CD8-positive, alpha-beta memory T cell (primary cell): ENCODE data around the gene HOXA7. TPM values are rescaled to one million over a fixed set of nuclear protein-coding genes. Genes with fewer than 3 reads are reported as not detected.

Experiments used
- CTCF ChIA-PET: fragments of 350-600 bp; sonication (Branson Sonifier 250); formaldehyde crosslinking; loops from one replicate; lab custom pipeline; 2021; ENCODE audit warnings: antibody characterized with exemption; lab: Charles Lee
- POLR2A ChIA-PET: fragments of 350-600 bp; sonication (Branson Sonifier 250); formaldehyde crosslinking; loops from one replicate; lab custom pipeline; 2021; ENCODE audit warnings: antibody characterized with exemption; lab: Charles Lee
- DNase-seq, 5 donors: peaks; one replicate each; pipeline versions ENCODE4 v3.0.0 to v3.0.0-alpha.2; 2020 to 2022; ENCODE audit warnings: mixed read lengths in 1 of 5
- H3K27ac ChIP-seq: one replicate; pipeline ENCODE4 v1.7.0; 2013; ENCODE audit warnings: low read depth, mild to moderate bottlenecking, low read length, moderate library complexity
- H3K27me3 ChIP-seq: 2 replicates; pipeline ENCODE4 v1.7.0; 2013; ENCODE audit warnings: low read length, mild to moderate bottlenecking; ENCODE audit not compliant: insufficient read depth, poor library complexity, severe bottlenecking
- H3K36me3 ChIP-seq: 2 replicates; pipeline ENCODE4 v1.7.0; 2013; ENCODE audit warnings: mild to moderate bottlenecking, low read length, moderate library complexity; ENCODE audit not compliant: insufficient read depth
- H3K4me1 ChIP-seq: 2 replicates; pipeline ENCODE4 v1.7.0; 2013; ENCODE audit warnings: mild to moderate bottlenecking, low read length, moderate library complexity; ENCODE audit not compliant: insufficient read depth
- H3K4me3 ChIP-seq: 2 replicates; pipeline ENCODE4 v1.7.0; 2013; ENCODE audit warnings: mild to moderate bottlenecking, low read length
- H3K9me3 ChIP-seq: 2 replicates; pipeline ENCODE4 v1.7.0; 2013; ENCODE audit warnings: mild to moderate bottlenecking, low read length
- H3K27ac Mint-ChIP-seq, 8 donors: one replicate each; pipeline ENCODE4 v1.8.0; 2020 to 2021; ENCODE audit warnings: mixed read lengths in 8 of 8, mild to moderate bottlenecking in 6 of 8, inconsistent platforms in 3 of 8, moderate library complexity in 3 of 8
- H3K27me3 Mint-ChIP-seq, 2 donors: one replicate each; pipeline ENCODE4 v1.8.0; 2020 to 2021; ENCODE audit warnings: mixed read lengths in 2 of 2, mild to moderate bottlenecking in 1 of 2, moderate library complexity in 1 of 2
- H3K36me3 Mint-ChIP-seq, 3 donors: one replicate each; pipeline ENCODE4 v1.8.0; 2020 to 2021; ENCODE audit warnings: mixed read lengths in 3 of 3, inconsistent platforms in 1 of 3, mild to moderate bottlenecking in 1 of 3
- H3K4me1 Mint-ChIP-seq, 3 donors: one replicate each; pipeline ENCODE4 v1.8.0; 2020 to 2021; ENCODE audit warnings: mixed read lengths in 3 of 3, inconsistent platforms in 1 of 3, mild to moderate bottlenecking in 1 of 3
- H3K4me3 Mint-ChIP-seq, 7 donors: one replicate each; pipeline ENCODE4 v1.8.0; 2020 to 2021; ENCODE audit warnings: mixed read lengths in 7 of 7, mild to moderate bottlenecking in 6 of 7, moderate library complexity in 4 of 7, inconsistent platforms in 2 of 7
- H3K9me3 Mint-ChIP-seq, 5 donors: one replicate each; pipeline ENCODE4 v1.8.0; 2020 to 2022; ENCODE audit warnings: mixed read lengths in 5 of 5, mild to moderate bottlenecking in 3 of 5, moderate library complexity in 2 of 5, inconsistent platforms in 1 of 5
- polyA plus RNA-seq: library from polyadenylated mRNA; unstranded; fragments of 300-500 nt; fragmentation: Illumina TruSeq; gene quantifications from one replicate; pipeline ENCODE4 v1.2.3, GENCODE V29; 2021
- total RNA-seq, 2 experiments: library from RNA; stranded (reverse); gene quantifications; one replicate each; pipeline ENCODE4 v1.2.3, GENCODE V29; 2021

HOXA7 gene
- total and polyA plus RNA-seq, 3 experiments from 2014 or later: not detected

DNA sequence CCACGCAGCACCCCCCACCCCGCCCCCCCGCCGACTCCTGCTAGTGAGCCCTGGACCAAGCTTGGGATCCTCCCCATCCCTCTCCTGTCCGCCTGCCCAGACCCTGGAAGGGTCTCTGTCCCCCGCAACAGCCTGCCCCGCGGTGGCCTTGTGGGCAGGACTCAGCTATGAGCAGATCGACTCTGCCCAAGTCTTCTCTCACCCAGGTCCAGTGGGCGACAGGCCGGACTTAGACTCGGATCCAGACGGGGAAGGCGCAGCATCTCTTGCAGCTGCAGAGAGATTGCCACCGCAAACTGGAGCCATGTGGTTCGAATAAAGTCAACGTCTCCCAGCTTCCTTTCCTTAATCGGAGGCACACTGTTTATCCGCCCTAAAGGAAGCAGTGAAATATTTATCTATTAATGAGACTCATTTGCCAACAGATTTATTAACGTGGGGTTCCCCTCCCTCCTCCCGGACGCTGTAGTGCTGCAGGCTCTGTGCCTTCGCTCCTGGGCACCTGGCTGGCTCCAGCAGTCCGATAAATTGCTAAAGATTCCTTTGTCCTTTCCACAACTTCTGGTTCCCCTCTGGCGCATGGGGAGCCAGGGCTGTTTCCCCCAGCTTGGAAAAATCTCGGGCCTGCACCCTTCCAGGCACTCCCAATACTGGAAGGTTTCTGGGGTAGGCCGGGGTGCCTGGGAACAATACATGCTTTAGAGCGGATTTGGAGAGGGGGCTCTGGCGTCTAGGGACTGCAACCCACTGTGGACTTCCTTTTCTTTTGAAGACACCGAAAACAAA is 634 bp upstream of the HOXA7 start:
- Mint-ChIP-seq H3K4me3 (peak overlapping the region in 6 of 7 donors; percentile 14 to 83 (median 52)), H3K27me3 (peaks cover 84 to 88% of the 10 kb centered on the region in 2 donors), H3K36me3 (peaks cover 0 to 2% (median 0%) of the 10 kb centered on the region in 3 donors), H3K27ac (peak overlapping the region in 4 of 8 donors; percentile 55 to 97 (median 77)), H3K9me3 (peaks cover 0 to 12% (median 0%) of the 10 kb centered on the region in 5 donors), H3K4me1 (peaks cover 40 to 64% (median 54%) of the 10 kb centered on the region in 3 donors)
- CTCF ChIA-PET: interaction anchor here (1.1 to 2.8 kb wide), 7 partner anchors 9 to 1265 kb away, joined by 3 to 9 read pairs (median 4); partner anchors contain the start of gene HOXA9
- Histone ChIP-seq H3K4me3 (no peak overlapping the region), H3K9me3 (no peaks in the 10 kb centered on the region), H3K27me3 (peaks cover 85% of the 10 kb centered on the region), H3K27ac (no peak overlapping the region), H3K4me1 (peaks cover 37% of the 10 kb centered on the region), H3K36me3 (no peaks in the 10 kb centered on the region)
- POLR2A ChIA-PET: no interaction called here
- no peak for DNase-seq

DNA sequence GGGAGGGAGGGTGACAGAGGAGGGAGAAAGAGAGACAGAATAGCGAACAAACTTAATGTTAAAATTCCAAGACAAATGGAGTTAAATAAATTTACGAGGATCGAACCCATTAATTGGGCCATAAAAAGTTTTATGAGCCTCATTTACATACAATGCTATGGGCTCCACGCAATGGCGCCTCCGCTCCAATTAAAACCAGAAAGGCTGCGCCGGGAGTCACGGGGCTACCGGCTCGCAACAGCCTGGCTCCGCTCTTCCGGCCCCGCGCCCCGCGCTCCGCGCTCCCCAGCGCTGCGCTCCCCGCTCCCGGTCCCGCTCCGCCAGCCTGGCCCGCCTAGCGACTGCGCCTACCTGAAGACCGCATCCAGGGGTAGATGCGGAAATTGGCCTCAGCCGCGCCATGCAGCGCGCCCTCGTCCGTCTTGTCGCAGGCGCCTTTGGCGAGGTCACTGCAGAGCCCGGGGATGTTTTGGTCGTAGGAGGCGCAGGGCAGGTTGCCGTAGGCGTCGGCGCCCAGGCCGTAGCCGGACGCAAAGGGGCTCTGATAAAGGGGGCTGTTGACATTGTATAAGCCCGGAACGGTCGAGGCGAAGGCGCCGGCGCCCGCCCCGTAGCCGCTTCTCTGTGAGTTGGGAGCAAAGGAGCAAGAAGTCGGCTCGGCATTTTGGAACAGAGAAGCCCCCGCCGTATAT is 513 bp downstream of the HOXA7 start:
- Histone ChIP-seq H3K4me3 (no peak overlapping the region), H3K27ac (no peak overlapping the region), H3K9me3 (no peaks in the 10 kb centered on the region), H3K36me3 (no peaks in the 10 kb centered on the region), H3K27me3 (peaks cover 88% of the 10 kb centered on the region), H3K4me1 (peaks cover 48% of the 10 kb centered on the region)
- H3K9me3 Mint-ChIP-seq: peaks cover 0 to 14% (median 0%) of the 10 kb centered on the region in 5 donors
- peak overlapping the region; percentile 56 to 85 (median 72) for H3K4me3 Mint-ChIP-seq
- H3K4me1 Mint-ChIP-seq: peaks cover 49 to 71% (median 62%) of the 10 kb centered on the region in 3 donors
- peaks cover 87 to 92% of the 10 kb centered on the region in 2 donors for H3K27me3 Mint-ChIP-seq
- peaks cover 0 to 2% (median 0%) of the 10 kb centered on the region in 3 donors for H3K36me3 Mint-ChIP-seq
- ChIA-PET CTCF (interaction anchor here (1.4 to 2.0 kb wide), 5 partner anchors 24 to 1263 kb away, joined by 3 to 8 read pairs (median 6); no protein-coding TSS in a partner anchor), POLR2A (no interaction called here)
- H3K27ac Mint-ChIP-seq: peak overlapping the region in 5 of 8 donors; percentile 38 to 89 (median 64)
- no peak for DNase-seq

DNA sequence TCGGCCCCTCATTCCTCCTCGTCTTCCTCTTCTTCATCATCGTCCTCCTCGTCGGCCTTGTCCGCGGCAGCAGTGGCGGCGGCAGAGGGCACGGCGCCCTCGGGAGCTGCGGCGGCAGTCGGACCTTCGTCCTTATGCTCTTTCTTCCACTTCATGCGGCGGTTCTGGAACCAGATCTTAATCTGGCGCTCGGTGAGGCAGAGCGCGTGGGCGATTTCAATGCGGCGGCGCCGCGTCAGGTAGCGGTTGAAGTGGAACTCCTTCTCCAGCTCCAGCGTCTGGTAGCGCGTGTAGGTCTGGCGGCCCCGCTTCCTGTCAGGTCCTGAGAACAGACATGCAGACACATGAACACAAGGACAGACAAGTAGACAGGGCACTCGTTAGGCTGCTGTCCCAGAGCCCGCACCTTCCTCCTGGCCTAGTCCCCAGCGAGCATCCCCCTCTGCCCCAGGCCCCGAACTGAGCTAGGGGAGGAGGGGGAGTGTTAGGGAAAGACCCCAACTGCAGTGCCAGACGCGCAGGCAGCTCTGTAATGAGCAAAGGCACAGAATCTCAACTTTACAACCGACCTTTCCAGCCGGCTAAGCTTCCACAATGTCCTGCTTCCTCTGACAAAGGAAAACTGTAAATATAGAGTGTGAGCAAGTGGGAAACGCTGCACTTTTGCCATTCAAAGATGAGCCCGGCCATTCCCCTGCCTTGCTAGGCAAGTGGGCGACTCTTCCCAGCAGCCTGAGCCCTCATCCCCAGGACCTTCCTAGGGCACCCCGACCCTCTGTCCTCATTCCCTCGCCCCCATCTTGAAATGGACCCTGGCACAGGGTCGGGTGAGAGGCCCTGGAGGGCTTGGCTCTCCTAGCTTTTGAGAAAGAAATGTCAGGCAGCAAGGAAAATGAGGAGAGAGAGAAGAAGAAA is 1.3 kb downstream of the HOXA7 start:
- H3K9me3 Mint-ChIP-seq: peaks cover 0 to 14% (median 0%) of the 10 kb centered on the region in 5 donors
- Histone ChIP-seq H3K27ac (no peak overlapping the region), H3K4me3 (no peak overlapping the region), H3K4me1 (peaks cover 51% of the 10 kb centered on the region), H3K27me3 (peaks cover 91% of the 10 kb centered on the region), H3K36me3 (no peaks in the 10 kb centered on the region), H3K9me3 (no peaks in the 10 kb centered on the region)
- DNase-seq: no peak
- H3K4me1 Mint-ChIP-seq: peaks cover 53 to 76% (median 64%) of the 10 kb centered on the region in 3 donors
- ChIA-PET POLR2A (no interaction called here), CTCF (interaction anchor here (0.8 to 1.6 kb wide), 4 partner anchors 24 to 468 kb away, joined by 3 to 6 read pairs (median 4); no protein-coding TSS in a partner anchor)
- peaks cover 0 to 2% (median 0%) of the 10 kb centered on the region in 3 donors for H3K36me3 Mint-ChIP-seq
- peak overlapping the region; percentile 52 to 85 (median 72) for H3K4me3 Mint-ChIP-seq
- H3K27ac Mint-ChIP-seq: peak overlapping the region in 6 of 8 donors; percentile 38 to 89 (median 67)
- H3K27me3 Mint-ChIP-seq: peaks cover 87 to 96% of the 10 kb centered on the region in 2 donors

DNA sequence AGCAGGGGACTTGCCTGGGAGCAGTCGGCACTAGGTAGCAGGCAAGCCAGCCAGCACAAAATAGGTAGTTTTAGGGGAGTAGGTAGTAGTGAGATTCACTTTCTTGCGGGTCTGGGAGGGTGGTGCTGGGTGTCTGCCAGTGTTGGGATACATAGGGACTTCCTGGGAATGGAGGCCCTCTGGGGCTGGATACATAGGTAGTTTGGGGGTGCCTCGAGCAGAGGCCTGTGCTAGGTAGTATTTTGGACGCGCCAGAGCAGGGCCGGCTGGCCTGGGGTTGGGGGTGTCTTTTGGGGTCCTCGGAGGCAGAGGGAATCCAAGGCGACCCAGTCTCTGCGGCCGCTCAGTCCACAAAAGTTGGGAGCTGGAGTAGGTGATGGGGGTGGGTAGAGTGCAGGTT is 2.1 kb downstream of the HOXA7 start:
- POLR2A ChIA-PET: no interaction called here
- peak overlapping the region in 2 of 8 donors; percentile 18 to 81 for H3K27ac Mint-ChIP-seq

GRCh38 chr7:27153526-27153925 is 2.9 kb downstream of the HOXA7 start:
- H3K4me1 Mint-ChIP-seq: peaks cover 49 to 71% (median 53%) of the 10 kb centered on the region in 3 donors
- H3K27ac Mint-ChIP-seq: peak overlapping the region in 2 of 8 donors; percentile 74 to 84
- peaks cover 0 to 2% (median 0%) of the 10 kb centered on the region in 3 donors for H3K36me3 Mint-ChIP-seq
- Histone ChIP-seq H3K27ac (no peak overlapping the region), H3K4me1 (peaks cover 47% of the 10 kb centered on the region), H3K9me3 (no peaks in the 10 kb centered on the region), H3K4me3 (no peak overlapping the region), H3K36me3 (no peaks in the 10 kb centered on the region), H3K27me3 (peaks cover 87% of the 10 kb centered on the region)
- DNase-seq: no peak
- H3K27me3 Mint-ChIP-seq: peaks cover 85 to 94% of the 10 kb centered on the region in 2 donors
- CTCF ChIA-PET: interaction anchor here (2.0 to 6.9 kb wide), 2 partner anchors 9 to 43 kb away, joined by 5 to 71 read pairs; partner anchors contain the start of gene HOXA9
- peak overlapping the region in 3 of 7 donors; percentile 1 to 60 (median 38) for H3K4me3 Mint-ChIP-seq
- POLR2A ChIA-PET: interaction anchor here (0.6 kb wide), 1 partner anchor 46 kb away, joined by 3 read pairs; the partner anchor contains the start of gene HOXA13
- peaks cover 0 to 14% (median 0%) of the 10 kb centered on the region in 5 donors for H3K9me3 Mint-ChIP-seq

More for the DNA sequence above, 2.1 kb downstream of the HOXA7 start:
- DNase-seq: no peak
- H3K9me3 ChIP-seq: no peaks in the 10 kb centered on the region
- peaks cover 0 to 14% (median 0%) of the 10 kb centered on the region in 5 donors for H3K9me3 Mint-ChIP-seq
- H3K4me1 ChIP-seq: peaks cover 47% of the 10 kb centered on the region
- no peaks in the 10 kb centered on the region for H3K36me3 ChIP-seq
- CTCF ChIA-PET: interaction anchor here (1.4 to 6.9 kb wide), 3 partner anchors 9 to 467 kb away, joined by 3 to 71 read pairs (median 6); partner anchors contain the start of gene HOXA9
- peaks cover 87% of the 10 kb centered on the region for H3K27me3 ChIP-seq
- no peak overlapping the region for H3K27ac ChIP-seq
- H3K36me3 Mint-ChIP-seq: peaks cover 0 to 2% (median 0%) of the 10 kb centered on the region in 3 donors
- H3K4me1 Mint-ChIP-seq: peaks cover 52 to 75% (median 57%) of the 10 kb centered on the region in 3 donors
- H3K27me3 Mint-ChIP-seq: peaks cover 87 to 96% of the 10 kb centered on the region in 2 donors
- H3K4me3 ChIP-seq: no peak overlapping the region
- peak overlapping the region; percentile 19 to 75 (median 60) for H3K4me3 Mint-ChIP-seq

GRCh38 chr7:27152816-27153442 is 3.5 kb downstream of the HOXA7 start:
- peaks cover 47 to 71% (median 52%) of the 10 kb centered on the region in 3 donors for H3K4me1 Mint-ChIP-seq
- H3K4me1 ChIP-seq: peaks cover 47% of the 10 kb centered on the region
- H3K36me3 Mint-ChIP-seq: peaks cover 0 to 2% (median 0%) of the 10 kb centered on the region in 3 donors
- H3K27ac Mint-ChIP-seq: peak overlapping the region in 1 of 8 donors; percentile 74
- peaks cover 87% of the 10 kb centered on the region for H3K27me3 ChIP-seq
- ChIA-PET CTCF (interaction anchor here (1.6 to 6.9 kb wide), 3 partner anchors 10 to 43 kb away, joined by 5 to 71 read pairs (median 5); partner anchors contain the start of gene HOXA9), POLR2A (no interaction called here)
- no peak overlapping the region for H3K4me3 ChIP-seq
- peaks cover 86 to 94% of the 10 kb centered on the region in 2 donors for H3K27me3 Mint-ChIP-seq
- H3K9me3 Mint-ChIP-seq: peaks cover 0 to 13% (median 0%) of the 10 kb centered on the region in 5 donors
- no peak for DNase-seq
- H3K4me3 Mint-ChIP-seq: peak overlapping the region in 1 of 7 donors; percentile 37
- no peaks in the 10 kb centered on the region for H3K9me3 ChIP-seq
- H3K27ac ChIP-seq: no peak overlapping the region
- H3K36me3 ChIP-seq: no peaks in the 10 kb centered on the region
